GM12864 (cell line): ENCODE data around the gene STAT4.

Source experiments
- DNase-seq: peaks from one replicate; pipeline ENCODE4 v3.0.0-alpha.2; 2011; ENCODE audit warnings: low read depth
- H3K4me3 ChIP-seq: 2 replicates; pipeline ENCODE4 v1.5.1; 2011; ENCODE audit warnings: mild to moderate bottlenecking, low read depth, low read length, control low read depth
- TF ChIP-seq, protein P1 (sequence below): IDR thresholded peaks from 2 replicates; pipeline ENCODE4 v1.5.1; 2011; ENCODE audit warnings: low read depth, mild to moderate bottlenecking, moderate library complexity, low read length, control low read depth, inconsistent platforms; ENCODE audit errors: missing control alignments

Gene STAT4

DNA sequence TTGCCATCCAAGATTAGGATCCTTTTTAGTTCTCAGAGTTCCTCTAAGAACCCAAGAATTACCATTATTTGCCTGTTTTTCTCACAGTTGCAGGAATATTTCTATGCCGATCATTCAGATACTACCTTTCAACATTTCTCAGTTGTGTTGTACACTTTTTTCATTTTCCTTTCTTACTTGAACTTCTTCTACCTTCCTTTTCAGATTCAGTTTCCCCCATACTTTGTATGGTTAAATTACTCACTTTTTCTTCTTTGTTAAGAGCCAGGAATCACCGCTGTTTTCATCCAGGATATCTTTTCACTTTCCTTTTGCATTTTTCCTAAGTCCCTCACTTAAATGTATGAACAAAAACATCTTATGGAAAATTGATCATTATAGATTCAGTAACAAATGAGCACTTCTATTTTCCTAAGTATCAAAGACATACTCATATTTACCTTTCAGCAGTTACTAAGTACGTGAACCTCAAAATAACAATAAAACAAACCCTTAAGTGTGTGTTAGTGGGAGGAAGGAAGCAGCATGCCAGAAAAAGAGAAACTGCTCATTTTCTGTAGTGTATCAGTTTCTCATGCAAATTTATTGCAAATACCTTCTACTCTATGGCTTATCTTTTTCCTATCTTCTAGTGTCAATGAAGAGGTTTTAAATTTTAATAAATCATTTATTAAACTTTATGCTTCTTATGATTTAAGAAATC, 72.5 kb downstream of the STAT4 start:
- no peak overlapping the region for H3K4me3 ChIP-seq
- TF ChIP-seq, protein P1, sequence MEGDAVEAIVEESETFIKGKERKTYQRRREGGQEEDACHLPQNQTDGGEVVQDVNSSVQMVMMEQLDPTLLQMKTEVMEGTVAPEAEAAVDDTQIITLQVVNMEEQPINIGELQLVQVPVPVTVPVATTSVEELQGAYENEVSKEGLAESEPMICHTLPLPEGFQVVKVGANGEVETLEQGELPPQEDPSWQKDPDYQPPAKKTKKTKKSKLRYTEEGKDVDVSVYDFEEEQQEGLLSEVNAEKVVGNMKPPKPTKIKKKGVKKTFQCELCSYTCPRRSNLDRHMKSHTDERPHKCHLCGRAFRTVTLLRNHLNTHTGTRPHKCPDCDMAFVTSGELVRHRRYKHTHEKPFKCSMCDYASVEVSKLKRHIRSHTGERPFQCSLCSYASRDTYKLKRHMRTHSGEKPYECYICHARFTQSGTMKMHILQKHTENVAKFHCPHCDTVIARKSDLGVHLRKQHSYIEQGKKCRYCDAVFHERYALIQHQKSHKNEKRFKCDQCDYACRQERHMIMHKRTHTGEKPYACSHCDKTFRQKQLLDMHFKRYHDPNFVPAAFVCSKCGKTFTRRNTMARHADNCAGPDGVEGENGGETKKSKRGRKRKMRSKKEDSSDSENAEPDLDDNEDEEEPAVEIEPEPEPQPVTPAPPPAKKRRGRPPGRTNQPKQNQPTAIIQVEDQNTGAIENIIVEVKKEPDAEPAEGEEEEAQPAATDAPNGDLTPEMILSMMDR: no peak
- DNase-seq: no peak

DNA sequence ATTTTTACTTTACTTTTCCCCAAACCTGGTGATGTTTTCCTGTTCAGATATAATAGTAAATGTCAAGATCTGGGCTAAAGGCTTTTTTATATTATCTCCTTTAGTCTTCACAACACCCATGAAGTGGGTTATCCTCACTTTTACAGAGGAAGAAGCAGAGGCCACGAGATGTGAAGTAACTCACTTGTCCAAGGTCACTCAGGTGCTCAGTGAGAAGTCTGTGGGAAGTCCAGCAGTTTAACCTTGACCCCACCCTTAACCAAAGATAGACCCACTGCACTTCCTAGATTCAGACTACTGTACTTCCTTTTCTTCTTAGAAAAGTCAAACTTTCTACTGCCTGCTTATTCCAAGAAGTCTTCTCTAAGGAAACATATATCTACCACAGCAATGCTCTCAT, 80.5 kb downstream of the STAT4 start:
- no peak for DNase-seq
- TF ChIP-seq, protein P1: no peak
- no peak overlapping the region for H3K4me3 ChIP-seq

DNA sequence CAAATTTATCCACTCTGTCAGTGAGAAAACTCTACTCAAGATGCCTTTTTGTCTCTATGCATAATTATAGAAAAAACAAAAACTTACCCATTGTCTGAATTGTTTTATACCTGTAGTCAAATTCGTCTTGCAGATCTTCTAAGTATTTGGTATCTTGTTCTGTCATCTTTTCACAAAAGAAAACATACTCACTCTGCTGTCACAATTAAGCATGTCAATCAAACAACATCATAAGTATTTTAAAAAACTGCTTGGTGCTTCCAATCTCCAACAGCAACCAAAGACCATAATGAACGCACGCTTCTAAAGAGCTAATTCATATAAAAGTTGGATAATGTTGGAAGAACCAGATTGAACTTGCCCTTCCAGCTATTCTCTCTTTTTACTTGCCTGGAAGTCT, 81.2 kb downstream of the STAT4 start:
- TF ChIP-seq, protein P1: no peak
- DNase-seq: no peak
- H3K4me3 ChIP-seq: no peak overlapping the region

DNA sequence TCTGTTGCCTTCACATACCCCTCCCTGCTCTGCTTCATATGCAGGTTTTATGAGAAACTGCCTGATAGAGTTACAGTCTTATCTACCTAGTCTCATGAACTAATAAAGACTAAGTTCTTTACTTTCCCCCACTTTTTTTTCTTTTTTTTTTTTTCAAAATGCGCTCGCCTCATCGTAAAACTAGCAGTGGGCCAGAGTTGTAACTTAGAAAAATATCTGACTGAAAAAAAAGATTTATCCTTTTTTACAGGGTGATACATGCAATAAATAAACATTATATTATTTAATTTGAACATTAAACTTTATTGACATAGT, 83.9 kb downstream of the STAT4 start:
- no peak overlapping the region for H3K4me3 ChIP-seq
- TF ChIP-seq, protein P1: no peak
- DNase-seq: no peak

DNA sequence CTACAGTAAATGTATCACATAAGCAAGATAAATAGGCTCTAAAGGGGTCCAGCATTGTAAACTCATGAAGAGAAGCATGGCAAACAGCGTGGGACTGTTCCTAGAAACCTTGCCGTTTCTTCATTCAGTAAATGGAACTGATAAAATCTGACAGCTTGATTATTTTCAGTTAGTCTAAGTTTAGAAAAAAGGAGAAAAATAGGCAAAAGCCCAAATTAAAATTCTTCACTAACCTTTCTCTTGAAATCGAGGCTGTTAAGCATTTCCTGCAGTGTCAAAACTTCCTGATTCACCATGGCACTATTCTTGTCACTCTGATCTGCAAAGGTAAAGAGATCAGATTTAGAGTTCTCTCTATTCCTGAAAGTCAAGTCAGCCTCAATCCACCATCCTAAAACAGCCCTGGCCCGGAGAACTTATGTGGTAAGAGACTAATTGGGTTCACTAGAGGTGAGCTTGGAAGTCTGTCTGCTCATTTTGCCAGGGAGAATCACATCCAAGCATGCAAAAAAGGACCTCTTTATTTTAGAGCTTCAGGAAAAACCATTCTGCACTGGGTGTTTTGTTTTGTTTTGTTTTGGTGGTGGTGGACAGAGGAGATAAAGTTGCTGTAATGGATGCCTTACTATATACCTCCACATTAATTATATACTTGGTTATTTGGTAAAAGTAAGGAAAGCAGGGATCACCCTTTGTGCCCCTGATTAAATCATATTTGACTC, 84.4 kb downstream of the STAT4 start:
- TF ChIP-seq, protein P1: no peak
- no peak for DNase-seq
- H3K4me3 ChIP-seq: no peak overlapping the region

DNA sequence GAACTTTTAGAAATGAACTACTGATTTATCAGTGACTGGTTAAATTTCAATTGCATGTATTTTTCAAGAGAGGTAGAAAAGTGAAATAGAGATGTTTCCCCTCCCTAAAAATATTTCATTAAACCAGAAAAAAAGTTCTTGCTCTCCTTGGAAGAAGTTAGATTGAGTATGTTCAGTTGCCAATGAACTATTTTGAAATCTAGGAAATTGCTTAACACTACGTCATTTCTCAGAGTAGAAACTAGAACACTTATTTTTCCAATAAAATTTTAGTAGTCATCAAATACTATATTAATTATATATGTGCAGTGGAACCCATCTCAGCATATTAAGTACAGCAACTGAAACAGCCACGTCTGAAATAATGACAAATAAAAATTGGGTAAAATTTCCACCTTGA, 85.0 kb downstream of the STAT4 start:
- DNase-seq: no peak
- TF ChIP-seq, protein P1: no peak
- H3K4me3 ChIP-seq: no peak overlapping the region

DNA sequence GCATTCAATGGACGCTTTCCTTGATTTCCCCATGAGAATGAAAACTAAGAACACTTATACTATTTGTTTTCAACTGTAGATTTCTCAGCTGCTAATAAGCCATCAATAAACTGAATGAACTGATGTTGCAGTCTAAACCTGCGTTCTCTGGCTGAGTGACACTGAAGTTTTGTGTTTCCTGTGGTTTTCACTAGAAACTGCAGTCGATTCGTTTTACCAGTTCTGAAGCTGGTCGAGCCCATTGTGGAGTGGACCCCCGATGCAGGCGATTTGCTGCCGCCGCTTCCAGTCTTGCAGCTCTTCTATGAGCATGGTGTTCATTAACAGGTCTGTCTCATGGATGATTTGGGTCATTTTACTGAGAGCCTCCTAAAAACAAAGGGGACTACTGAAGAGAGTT, 86.2 kb downstream of the STAT4 start:
- no peak overlapping the region for H3K4me3 ChIP-seq
- TF ChIP-seq, protein P1: no peak

More for the DNA sequence above, 86.2 kb downstream of the STAT4 start:
- no peak for DNase-seq
